Liver (tissue), 3 donors: ENCODE results near the gene SLC25A25.

Source experiments
- CTCF ChIP-seq: fragments of 150-350 bp; IDR thresholded peaks from 2 replicates; pipeline ENCODE4 v1.5.1; 2017; ENCODE audit warnings: improper control_type of control experiment, low read depth, low read length; ENCODE audit not compliant: missing input control
- EGR1 ChIP-seq, 2 donors: IDR thresholded peaks; 2 replicates each; pipeline ENCODE4 v1.6.1; 2016 to 2018; ENCODE audit warnings: antibody characterized with exemption in 2 of 2, low read depth in 2 of 2
- FOXA1 ChIP-seq: IDR thresholded peaks from 2 replicates; pipeline ENCODE4 v1.6.1; 2016; ENCODE audit warnings: antibody characterized with exemption
- FOXA2 ChIP-seq: IDR thresholded peaks from 2 replicates; pipeline ENCODE4 v1.6.1; 2016; ENCODE audit warnings: antibody characterized with exemption
- GABPA ChIP-seq, 2 donors: IDR thresholded peaks in 1 of 2; conservative IDR thresholded peaks in 1 of 2; 2 replicates each; pipeline ENCODE4 v1.6.1; 2016; ENCODE audit warnings: antibody characterized with exemption in 2 of 2, mild to moderate bottlenecking in 1 of 2, moderate library complexity in 1 of 2
- JUND ChIP-seq, 2 donors: IDR thresholded peaks; 2 replicates each; pipeline ENCODE4 v1.6.1; 2016; ENCODE audit warnings: antibody characterized with exemption in 2 of 2
- MAX ChIP-seq: IDR thresholded peaks from 2 replicates; pipeline ENCODE4 v1.6.1; 2016; ENCODE audit warnings: antibody characterized with exemption
- RAD21 ChIP-seq, 2 donors: IDR thresholded peaks; 2 replicates each; pipeline ENCODE4 v1.6.1; 2016; ENCODE audit warnings: antibody characterized with exemption in 2 of 2, mild to moderate bottlenecking in 2 of 2
- REST ChIP-seq: IDR thresholded peaks from 2 replicates; pipeline ENCODE4 v1.6.1; 2016; ENCODE audit warnings: antibody characterized with exemption, mild to moderate bottlenecking
- SP1 ChIP-seq: IDR thresholded peaks from 2 replicates; pipeline ENCODE4 v1.6.1; 2018; ENCODE audit warnings: antibody characterized with exemption, mild to moderate bottlenecking
- TAF1 ChIP-seq: conservative IDR thresholded peaks from 2 replicates; pipeline ENCODE4 v1.6.1; 2016; ENCODE audit warnings: antibody characterized with exemption, mild to moderate bottlenecking
- YY1 ChIP-seq: IDR thresholded peaks from 2 replicates; pipeline ENCODE4 v1.6.1; 2016; ENCODE audit warnings: antibody characterized with exemption, mild to moderate bottlenecking
- donor health status: healthy.
- donor health status: healthy.

- TF ChIP-seq REST (no peak), CTCF (no peak), GABPA (IDR thresholded peaks at IDR 0.05 in 1 of 2, conservative IDR thresholded peaks at IDR 0.05 in 1 of 2) (no peak), RAD21 (IDR thresholded peaks at IDR 0.05) (no peak), TAF1 (no peak), FOXA1 (no peak), JUND (IDR thresholded peaks at IDR 0.05) (no peak), EGR1 (IDR thresholded peaks at IDR 0.05; ENCODE audit: low read depth in 2 of 2) (no peak), FOXA2 (no peak), YY1 (no peak), MAX (peak; percentile 39), SP1 (no peak)
These were observed 29.7 kb downstream of the SLC25A25 start for GRCh38 chr9:128097543-128098296.
